ENCODE measurements around the gene MIB1. TPM values are rescaled to one million over a fixed set of nuclear protein-coding genes. Genes with fewer than 3 reads are reported as not detected.

Gene MIB1
- polyA plus RNA-seq (2012; ENCODE audit: insufficient read depth, insufficient read length, low read depth) = 4.0 TPM

- no peaks in the 10 kb centered on the region for H3K4me1 ChIP-seq
These were observed at the start of gene MIB1 for GRCh38 chr18:21740538-21741311. Gene MIB1 (plus strand): TSS chr18:21740792. CDS start chr18:21741584, 792 bp downstream.

GRCh38 chr18:21693322-21693721 is 47.3 kb upstream of the MIB1 start:
- Histone ChIP-seq H3K9me3 (no peaks in the 10 kb centered on the region), H3K4me3 (ENCODE audit: low read depth, low read length) (no peak overlapping the region), H3K27me3 (no peaks in the 10 kb centered on the region), H3K4me1 (no peaks in the 10 kb centered on the region), H3K36me3 (no peaks in the 10 kb centered on the region)
- DNase-seq = no peak
- no peak for TF ChIP-seq CTCF (IDR thresholded peaks at IDR 0.05; ENCODE audit: low read depth, low read length)

More at GRCh38 chr18:21740538-21741311, at the start of gene MIB1:
- no peaks in the 10 kb centered on the region for H3K36me3 ChIP-seq
- H3K9me3 ChIP-seq = no peaks in the 10 kb centered on the region
- no peak for TF ChIP-seq CTCF (IDR thresholded peaks at IDR 0.05; ENCODE audit: low read depth, low read length)
- no peaks in the 10 kb centered on the region for H3K27me3 ChIP-seq
- H3K4me3 ChIP-seq (ENCODE audit: low read depth, low read length) = peak within 1 kb of the TSS; percentile 73
- peak; percentile 95 for DNase-seq

- Histone ChIP-seq H3K27me3 (no peaks in the 10 kb centered on the region), H3K36me3 (no peaks in the 10 kb centered on the region), H3K4me3 (ENCODE audit: low read depth, low read length) (no peak overlapping the region), H3K9me3 (no peaks in the 10 kb centered on the region), H3K4me1 (no peaks in the 10 kb centered on the region)
- DNase-seq = no peak
- no peak for TF ChIP-seq CTCF (IDR thresholded peaks at IDR 0.05; ENCODE audit: low read depth, low read length)
These were observed 40.0 kb upstream of the MIB1 start for GRCh38 chr18:21700528-21701075.

GRCh38 chr18:21701621-21702020 is 39.0 kb upstream of the MIB1 start:
- no peak for DNase-seq
- no peak for TF ChIP-seq CTCF (IDR thresholded peaks at IDR 0.05; ENCODE audit: low read depth, low read length)
- no peaks in the 10 kb centered on the region for H3K27me3 ChIP-seq

GRCh38 chr18:21702602-21703001 is 38.0 kb upstream of the MIB1 start:
- Histone ChIP-seq H3K27me3 (no peaks in the 10 kb centered on the region), H3K4me3 (ENCODE audit: low read depth, low read length) (peak overlapping the region; percentile 75), H3K36me3 (no peaks in the 10 kb centered on the region), H3K4me1 (no peaks in the 10 kb centered on the region), H3K9me3 (no peaks in the 10 kb centered on the region)
- TF ChIP-seq CTCF (IDR thresholded peaks at IDR 0.05; ENCODE audit: low read depth, low read length) = no peak
- no peak for DNase-seq

More at GRCh38 chr18:21701621-21702020, 39.0 kb upstream of the MIB1 start:
- Histone ChIP-seq H3K9me3 (no peaks in the 10 kb centered on the region), H3K4me3 (ENCODE audit: low read depth, low read length) (no peak overlapping the region), H3K36me3 (no peaks in the 10 kb centered on the region), H3K4me1 (no peaks in the 10 kb centered on the region)

GRCh38 chr18:21703241-21703820 is 37.3 kb upstream of the MIB1 start:
- no peak for DNase-seq
- TF ChIP-seq CTCF (IDR thresholded peaks at IDR 0.05; ENCODE audit: low read depth, low read length) = no peak
- Histone ChIP-seq H3K27me3 (no peaks in the 10 kb centered on the region), H3K4me1 (no peaks in the 10 kb centered on the region), H3K36me3 (no peaks in the 10 kb centered on the region), H3K4me3 (ENCODE audit: low read depth, low read length) (peak overlapping the region; percentile 75), H3K9me3 (no peaks in the 10 kb centered on the region)
